GM06990 (cell line): ENCODE data around the gene HOXB1.

Experiments used
- DNase-seq: peaks from one replicate; pipeline ENCODE4 v3.0.0-alpha.2; 2011; ENCODE audit not compliant: insufficient read length; ENCODE audit errors: extremely low read depth
- H3K27me3 ChIP-seq: replicated peaks from 2 replicates; pipeline ENCODE4 v1.6.0; 2011; ENCODE audit warnings: low read length; ENCODE audit not compliant: control insufficient read depth, insufficient read depth
- H3K36me3 ChIP-seq: 2 replicates; pipeline ENCODE4 v1.5.1; 2011; ENCODE audit warnings: low read length; ENCODE audit not compliant: control insufficient read depth, insufficient read depth
- H3K4me3 ChIP-seq: replicated peaks from 2 replicates; pipeline ENCODE4 v1.5.1; 2011; ENCODE audit warnings: low read depth, mild to moderate bottlenecking, control low read depth, low read length
- CTCF ChIP-seq: IDR thresholded peaks from 2 replicates; pipeline ENCODE4 v1.5.1; 2011; ENCODE audit warnings: low read length, control low read depth, mild to moderate bottlenecking, inconsistent platforms; ENCODE audit not compliant: insufficient read depth, poor library complexity, severe bottlenecking

The HOXB1 gene

DNA sequence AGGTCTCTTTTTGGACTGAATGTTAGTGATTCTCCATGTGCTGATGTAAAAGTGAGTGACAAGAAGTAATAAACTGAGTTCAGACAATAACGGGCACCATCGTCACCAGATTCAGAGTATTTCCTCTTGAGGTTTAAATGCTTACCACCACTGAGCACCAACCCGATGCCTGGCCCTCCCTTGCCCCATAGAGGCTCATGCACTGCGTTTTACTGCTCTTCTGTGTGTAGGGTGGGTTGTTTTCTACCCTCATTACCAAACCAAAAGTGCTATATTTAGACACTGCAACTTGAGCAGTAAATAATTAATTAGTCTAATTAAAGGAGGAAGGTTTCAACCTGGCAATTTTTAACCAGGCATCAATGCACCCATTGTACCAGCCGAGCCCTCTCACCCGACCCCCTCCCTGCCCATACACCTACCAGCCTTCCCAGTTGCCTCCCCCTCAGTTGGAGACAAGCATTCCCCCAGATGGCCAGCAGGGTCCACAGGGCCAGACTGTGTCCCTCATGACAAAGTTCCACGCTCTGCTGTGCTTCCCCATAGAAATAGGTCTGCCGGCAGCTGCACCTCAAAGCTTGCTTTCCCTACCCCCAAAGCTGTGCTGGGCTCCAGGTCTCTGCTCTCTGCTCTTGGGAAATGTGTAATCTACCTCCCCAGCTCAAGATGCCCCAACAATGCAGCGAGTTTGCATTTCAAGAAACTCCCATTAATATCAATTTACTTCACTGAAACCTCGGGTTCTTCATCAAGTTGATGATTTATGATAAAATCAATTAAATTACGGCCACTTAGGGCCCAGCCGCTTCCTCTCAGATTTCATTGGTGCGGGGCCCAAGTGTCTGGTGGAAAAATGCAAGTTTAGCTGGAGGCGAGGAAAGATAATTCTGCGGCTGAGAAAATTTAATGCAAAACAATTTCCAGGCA is 31.3 kb upstream of the HOXB1 start:
- H3K27me3 ChIP-seq: no peaks in the 10 kb centered on the region
- H3K36me3 ChIP-seq: no peaks in the 10 kb centered on the region
- DNase-seq: no peak
- no peak overlapping the region for H3K4me3 ChIP-seq
- TF ChIP-seq CTCF: peak; percentile 15

DNA sequence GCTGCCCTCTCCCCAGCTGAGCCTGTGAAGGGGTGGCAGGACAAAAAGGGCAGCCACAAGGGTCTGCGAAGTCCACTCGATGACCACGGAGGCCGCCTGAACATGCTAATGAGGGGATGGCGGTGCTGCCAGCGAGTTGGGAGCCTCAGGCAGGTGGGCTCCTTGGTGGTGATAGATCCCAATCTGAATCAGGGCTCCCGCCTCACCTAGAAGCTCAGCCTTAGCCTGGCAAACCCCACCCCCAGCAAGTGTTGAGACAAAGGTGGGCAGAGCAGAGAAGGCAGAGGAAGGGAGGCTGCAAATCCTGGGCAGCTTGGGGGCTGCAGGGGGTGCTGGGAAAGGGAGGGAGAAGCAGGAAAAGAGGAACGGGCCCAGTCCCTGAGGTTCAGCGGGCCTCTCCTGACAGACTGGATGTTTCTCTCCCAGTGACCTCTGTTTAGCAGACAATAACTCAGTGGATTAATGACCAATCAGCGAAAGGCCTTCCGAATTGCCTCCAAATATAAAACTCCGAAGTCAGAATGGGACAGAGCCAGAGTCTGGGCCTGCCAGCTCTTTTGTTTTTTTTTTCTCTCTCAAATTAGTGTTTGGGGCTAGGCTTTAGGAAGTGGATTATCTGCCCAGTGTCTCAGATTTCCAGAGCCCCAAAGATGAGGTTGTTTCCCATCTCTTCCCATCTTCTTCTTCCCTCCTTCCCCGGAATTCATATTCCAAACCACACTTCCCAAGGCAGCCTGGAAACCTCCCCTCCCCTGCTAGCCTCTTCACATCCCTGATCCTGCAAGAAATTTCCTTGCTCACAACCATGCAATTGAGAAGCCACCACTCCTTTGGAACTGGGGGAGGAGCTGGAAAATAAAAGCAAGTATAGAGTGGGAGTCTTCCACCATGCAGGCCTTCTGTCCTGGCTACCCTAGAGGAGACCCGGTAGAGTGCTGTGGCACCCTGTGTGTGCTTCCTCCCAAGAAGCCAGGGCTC is 29.3 kb upstream of the HOXB1 start:
- H3K4me3 ChIP-seq: no peak overlapping the region
- no peaks in the 10 kb centered on the region for H3K27me3 ChIP-seq
- no peak for DNase-seq
- H3K36me3 ChIP-seq: no peaks in the 10 kb centered on the region
- TF ChIP-seq CTCF: no peak

GRCh38 chr17:48559122-48559839 is 28.5 kb upstream of the HOXB1 start:
- DNase-seq: no peak
- TF ChIP-seq CTCF: no peak
- H3K4me3 ChIP-seq: no peak overlapping the region
- H3K27me3 ChIP-seq: no peaks in the 10 kb centered on the region
- H3K36me3 ChIP-seq: no peaks in the 10 kb centered on the region

GRCh38 chr17:48558831-48559121 is 28.0 kb upstream of the HOXB1 start:
- Histone ChIP-seq H3K4me3 (no peak overlapping the region), H3K36me3 (no peaks in the 10 kb centered on the region), H3K27me3 (no peaks in the 10 kb centered on the region)
- no peak for DNase-seq
- TF ChIP-seq CTCF: no peak

DNA sequence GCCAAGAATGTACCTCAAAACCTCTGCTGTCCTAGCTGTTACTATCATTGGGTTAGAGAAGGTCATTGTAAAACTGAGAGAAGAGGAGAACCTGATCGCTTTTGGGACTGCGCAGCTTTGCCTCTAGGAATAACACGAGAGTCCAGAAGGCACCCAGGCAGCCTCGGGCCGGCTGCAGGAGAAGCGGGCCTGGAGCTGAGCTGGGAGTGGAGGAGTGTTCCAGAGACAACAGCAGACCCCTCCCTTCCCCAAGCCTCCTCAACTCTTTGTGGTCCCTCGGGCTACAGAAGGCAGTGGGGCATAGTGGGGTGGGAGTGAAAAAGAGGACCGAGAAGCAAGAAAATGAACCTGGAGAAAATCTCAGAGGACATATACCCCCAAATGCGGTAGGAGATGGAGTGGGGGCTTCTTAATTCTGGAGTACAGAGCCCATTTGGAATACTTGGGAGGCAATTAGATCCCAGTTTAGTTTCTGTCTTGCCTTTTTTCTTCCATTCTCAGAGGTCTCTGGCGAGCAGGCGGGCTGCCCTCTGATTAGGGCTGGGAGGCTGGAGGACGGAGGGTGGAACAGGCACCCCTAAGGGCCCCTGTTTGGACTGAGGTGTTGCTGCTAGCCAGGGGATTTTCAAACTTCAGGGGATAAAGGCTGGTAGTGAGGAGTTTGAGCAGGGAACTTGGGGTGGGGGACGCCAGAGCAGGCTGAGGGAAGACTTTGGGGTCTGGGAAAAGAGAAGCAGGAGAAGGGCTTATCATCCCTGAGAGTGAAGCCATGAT is 27.4 kb upstream of the HOXB1 start:
- TF ChIP-seq CTCF: no peak
- no peaks in the 10 kb centered on the region for H3K27me3 ChIP-seq
- H3K36me3 ChIP-seq: no peaks in the 10 kb centered on the region
- DNase-seq: no peak
- no peak overlapping the region for H3K4me3 ChIP-seq
